ENCODE results near the gene NAPB. TPM values are rescaled to one million over a fixed set of nuclear protein-coding genes. Genes with fewer than 3 reads are reported as not detected.
"Not testable (repeated sequence)": the region's sequence is repeated elsewhere in the genome, so short reads cannot be mapped to it uniquely, and the experiment has no call there.

NAPB gene
- 4.8 and 6.4 TPM in 2 replicates for polyA plus RNA-seq (2011; rRNA removed)
- 7.6 and 8.9 TPM in 2 replicates for polyA minus RNA-seq (2011; rRNA and poly(A)+ RNA removed)

DNA sequence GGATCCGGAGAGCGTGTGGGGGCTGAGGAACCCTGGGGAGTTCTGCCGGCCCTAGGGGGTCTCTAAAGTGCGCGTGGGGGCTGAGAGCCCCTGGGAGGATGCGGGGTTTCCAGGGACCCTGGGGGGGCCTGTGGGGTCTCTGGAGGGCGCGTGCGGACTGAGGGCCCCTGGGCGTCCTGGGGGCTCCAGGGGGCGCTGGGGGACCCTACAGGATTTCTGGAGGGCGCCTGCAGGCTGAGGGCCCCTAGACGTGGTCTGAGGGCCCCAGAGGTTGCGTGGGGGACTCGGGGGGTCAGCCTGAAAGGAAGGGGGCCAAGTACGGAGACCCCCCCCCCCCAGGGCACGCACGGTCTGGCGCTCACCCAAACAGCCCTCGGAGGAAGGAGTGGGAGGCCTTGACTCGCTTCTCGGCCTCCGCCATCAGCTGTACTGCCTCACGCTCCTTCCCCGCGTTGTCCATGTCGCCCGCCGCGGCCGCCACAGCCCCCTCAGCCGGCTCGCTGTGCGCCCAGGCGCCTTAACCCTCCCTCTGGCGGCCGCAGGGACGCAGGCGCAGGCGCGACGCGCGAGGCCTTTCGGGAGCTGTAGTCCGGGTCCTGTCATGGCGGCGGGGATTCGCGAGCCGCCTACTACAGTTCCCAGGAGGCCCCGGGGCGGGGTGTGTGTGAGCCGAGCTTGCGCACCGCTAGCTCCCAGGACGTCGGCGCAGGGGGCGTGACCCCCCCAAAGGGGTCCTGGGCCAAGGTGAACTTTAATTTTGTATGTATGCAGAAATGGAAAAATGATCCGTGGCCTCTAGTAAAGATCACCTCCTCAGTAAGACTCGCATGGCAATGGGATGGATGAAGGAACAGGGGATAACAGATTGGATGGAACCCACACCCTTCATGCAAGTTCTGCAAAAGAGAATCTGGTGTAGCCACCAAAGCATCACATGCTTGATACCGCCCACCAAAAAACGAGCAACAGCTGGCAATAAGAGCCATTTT, at the start of gene NAPB:
NAPB (minus strand) TSS at position 546 of the 989 bp plus-strand sequence; CDS start at position 460, 86 bp downstream.
- POLR2A ChIA-PET = interaction anchor here (0.7 to 1.1 kb wide), 5 partner anchors 22 to 216 kb away, joined by 3 to 7 read pairs (median 4); partner anchors contain the start of genes GZF1 and NXT1
- TF ChIP-seq, protein P1, sequence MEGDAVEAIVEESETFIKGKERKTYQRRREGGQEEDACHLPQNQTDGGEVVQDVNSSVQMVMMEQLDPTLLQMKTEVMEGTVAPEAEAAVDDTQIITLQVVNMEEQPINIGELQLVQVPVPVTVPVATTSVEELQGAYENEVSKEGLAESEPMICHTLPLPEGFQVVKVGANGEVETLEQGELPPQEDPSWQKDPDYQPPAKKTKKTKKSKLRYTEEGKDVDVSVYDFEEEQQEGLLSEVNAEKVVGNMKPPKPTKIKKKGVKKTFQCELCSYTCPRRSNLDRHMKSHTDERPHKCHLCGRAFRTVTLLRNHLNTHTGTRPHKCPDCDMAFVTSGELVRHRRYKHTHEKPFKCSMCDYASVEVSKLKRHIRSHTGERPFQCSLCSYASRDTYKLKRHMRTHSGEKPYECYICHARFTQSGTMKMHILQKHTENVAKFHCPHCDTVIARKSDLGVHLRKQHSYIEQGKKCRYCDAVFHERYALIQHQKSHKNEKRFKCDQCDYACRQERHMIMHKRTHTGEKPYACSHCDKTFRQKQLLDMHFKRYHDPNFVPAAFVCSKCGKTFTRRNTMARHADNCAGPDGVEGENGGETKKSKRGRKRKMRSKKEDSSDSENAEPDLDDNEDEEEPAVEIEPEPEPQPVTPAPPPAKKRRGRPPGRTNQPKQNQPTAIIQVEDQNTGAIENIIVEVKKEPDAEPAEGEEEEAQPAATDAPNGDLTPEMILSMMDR (IDR thresholded peaks at IDR 0.05; ENCODE audit: low read depth, low read length) = peak; percentile 49
- peak within 1 kb of the TSS; percentile 80 for H3K27ac ChIP-seq (ENCODE audit: low read depth, low read length)
- no peaks in the 10 kb centered on the region; the same call in 1 of the 2 replicates for H3K9me3 ChIP-seq (ENCODE audit: control insufficient read depth, insufficient read depth, low read length)
- DNase-seq (ENCODE audit: low read depth, low spot score) = peak; percentile 69
- H3K4me3 ChIP-seq (ENCODE audit: low read depth, low read length) = peak within 1 kb of the TSS; percentile 92
- peaks cover 2% of the 10 kb centered on the region for H3K27me3 ChIP-seq (ENCODE audit: control insufficient read depth, insufficient read depth, low read length)
- CTCF ChIA-PET = interaction anchor here (0.6 to 3.2 kb wide), 12 partner anchors 15 to 729 kb away, joined by 3 to 27 read pairs (median 4); partner anchors contain the start of gene NXT1

- POLR2A ChIA-PET; H3K9me3 ChIP-seq (ENCODE audit: control insufficient read depth, insufficient read depth, low read length); H3K27ac ChIP-seq (ENCODE audit: low read depth, low read length); H3K27me3 ChIP-seq (ENCODE audit: control insufficient read depth, insufficient read depth, low read length); H3K4me3 ChIP-seq (ENCODE audit: low read depth, low read length); DNase-seq (ENCODE audit: low read depth, low spot score): not testable (repeated sequence)
- CTCF ChIA-PET = interaction anchor here (0.9 to 1.4 kb wide), 2 partner anchors 21 to 25 kb away, joined by 3 to 4 read pairs; no protein-coding TSS in a partner anchor
Measured at GRCh38 chr20:23466961-23467360, 45.7 kb upstream of the NAPB start.

DNA sequence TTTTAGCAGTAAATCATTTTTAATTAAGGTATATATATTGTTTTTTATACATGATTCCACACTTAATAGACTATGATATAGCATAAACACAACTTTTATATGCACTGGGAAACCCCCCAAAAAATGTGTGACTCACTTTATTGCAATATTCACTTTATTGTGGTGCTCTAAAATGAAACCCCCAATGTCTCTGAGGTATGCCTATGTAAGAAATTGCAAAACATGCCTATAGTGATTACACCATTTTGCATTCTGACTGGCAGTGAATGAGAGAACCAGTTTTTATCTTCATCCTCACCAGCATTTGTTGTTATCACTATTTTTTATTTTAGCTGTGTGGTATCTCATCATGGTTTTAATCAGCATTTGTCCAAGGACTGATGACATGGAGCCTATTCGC, 39.9 kb upstream of the NAPB start:
- TF ChIP-seq, protein P1 (IDR thresholded peaks at IDR 0.05; ENCODE audit: low read depth, low read length) = no peak
- H3K27ac ChIP-seq (ENCODE audit: low read depth, low read length) = no peak overlapping the region
- ChIA-PET POLR2A (no interaction called here), CTCF (interaction anchor here (1.8 kb wide), 1 partner anchor 19 kb away, joined by 8 read pairs; no protein-coding TSS in a partner anchor)
- DNase-seq (ENCODE audit: low read depth, low spot score) = no peak
- H3K9me3 ChIP-seq (ENCODE audit: control insufficient read depth, insufficient read depth, low read length) = no peaks in the 10 kb centered on the region
- H3K4me3 ChIP-seq (ENCODE audit: low read depth, low read length) = no peak overlapping the region
- no peaks in the 10 kb centered on the region for H3K27me3 ChIP-seq (ENCODE audit: control insufficient read depth, insufficient read depth, low read length)

DNA sequence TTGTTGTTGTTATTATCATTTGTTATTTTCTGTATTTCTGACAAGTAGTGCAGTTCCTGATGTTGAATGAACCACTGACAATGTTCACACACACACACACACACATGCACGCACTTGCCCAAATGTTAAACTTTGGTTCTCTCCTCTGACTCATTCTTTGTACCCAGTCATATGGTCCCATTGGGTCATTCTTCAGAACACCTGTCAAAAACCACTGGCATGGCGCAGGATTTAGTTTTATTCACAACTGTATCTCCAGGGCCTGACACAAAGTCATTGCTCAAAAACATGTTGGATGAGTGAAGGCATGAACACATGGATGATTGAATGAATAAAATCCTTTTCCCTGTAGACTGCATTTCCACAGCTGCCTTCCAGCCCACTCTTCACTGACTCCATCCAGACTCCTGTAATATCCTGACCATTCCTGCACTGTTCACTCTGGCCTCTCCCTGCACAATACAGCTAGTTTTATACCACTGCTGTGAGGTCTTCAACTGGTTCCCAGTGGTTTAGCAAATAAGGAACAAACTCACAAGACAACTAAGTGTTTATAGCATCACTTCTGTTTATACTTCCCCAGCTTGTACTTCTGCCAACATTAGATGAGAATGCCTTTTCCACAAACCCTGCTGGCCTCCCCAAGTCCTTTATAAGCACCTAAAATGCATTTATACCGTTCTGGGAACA, 38.3 kb upstream of the NAPB start:
- no peak overlapping the region for H3K4me3 ChIP-seq (ENCODE audit: low read depth, low read length)
- TF ChIP-seq, protein P1 (IDR thresholded peaks at IDR 0.05; ENCODE audit: low read depth, low read length) = no peak
- H3K27me3 ChIP-seq (ENCODE audit: control insufficient read depth, insufficient read depth, low read length) = no peaks in the 10 kb centered on the region
- no peaks in the 10 kb centered on the region for H3K9me3 ChIP-seq (ENCODE audit: control insufficient read depth, insufficient read depth, low read length)
- ChIA-PET CTCF (no interaction called here), POLR2A (no interaction called here)
- H3K27ac ChIP-seq (ENCODE audit: low read depth, low read length) = no peak overlapping the region
- no peak for DNase-seq (ENCODE audit: low read depth, low spot score)

DNA sequence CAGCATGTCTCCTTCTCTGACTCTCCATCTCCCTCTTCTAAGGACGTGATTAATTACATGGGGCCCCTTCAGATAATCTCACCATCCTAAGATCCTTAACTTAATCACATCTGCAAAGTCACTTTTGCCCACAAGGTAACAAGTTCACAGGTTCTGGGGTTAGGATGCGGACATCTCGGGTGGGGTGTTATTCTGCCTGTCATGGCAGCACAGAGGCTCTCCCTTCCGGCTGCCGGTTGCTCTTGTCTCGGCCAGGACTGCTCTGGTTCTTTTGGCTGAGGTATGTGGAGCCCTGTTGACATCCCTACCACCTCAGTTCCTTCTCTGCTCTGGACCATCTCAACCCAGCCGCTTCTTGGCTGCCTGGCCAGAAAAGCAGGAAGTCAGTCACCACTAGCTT, 35.6 kb upstream of the NAPB start:
- TF ChIP-seq, protein P1 (IDR thresholded peaks at IDR 0.05; ENCODE audit: low read depth, low read length) = no peak
- ChIA-PET POLR2A (no interaction called here), CTCF (no interaction called here)
- no peak for DNase-seq (ENCODE audit: low read depth, low spot score)
- Histone ChIP-seq H3K9me3 (ENCODE audit: control insufficient read depth, insufficient read depth, low read length) (no peaks in the 10 kb centered on the region; the same call in 1 of the 2 replicates), H3K27ac (ENCODE audit: low read depth, low read length) (no peak overlapping the region), H3K27me3 (ENCODE audit: control insufficient read depth, insufficient read depth, low read length) (no peaks in the 10 kb centered on the region), H3K4me3 (ENCODE audit: low read depth, low read length) (no peak overlapping the region)
